AG04450 (cell line): Measurements from ENCODE around the gene DNASE1L2. TPM values are rescaled to one million over a fixed set of nuclear protein-coding genes. Genes with fewer than 3 reads are reported as not detected.
"Not testable (repeated sequence)": the region's sequence is repeated elsewhere in the genome, so short reads cannot be mapped to it uniquely, and the experiment has no call there.

Experiments used
- CTCF ChIA-PET: fragments of 300-600, 350-600 bp; formaldehyde crosslinking; extraction: SDS; loops from one replicate; lab custom pipeline; 2022; ENCODE audit warnings: antibody characterized with exemption, inconsistent platforms; lab: Charles Lee
- POLR2A ChIA-PET: fragments of 350-600 bp; formaldehyde crosslinking; extraction: SDS; loops from one replicate; lab custom pipeline; 2021; ENCODE audit warnings: antibody characterized with exemption, inconsistent platforms; lab: Yijun Ruan, JAX
- DNase-seq: peaks from one replicate; pipeline ENCODE4 v3.0.0-alpha.2; 2011; ENCODE audit warnings: low read depth, low spot score
- H3K27ac ChIP-seq: one replicate; pipeline ENCODE4 v1.5.1; 2012; ENCODE audit warnings: low read depth, low read length, control low read depth
- H3K27me3 ChIP-seq: one replicate; pipeline ENCODE4 v1.6.0; 2012; ENCODE audit warnings: low read length; ENCODE audit not compliant: control insufficient read depth, insufficient read depth
- H3K4me3 ChIP-seq: 2 replicates; pipeline ENCODE4 v1.5.1; 2011; ENCODE audit warnings: mild to moderate bottlenecking, low read depth, low read length, control low read depth
- H3K9me3 ChIP-seq: 2 replicates; pipeline ENCODE4 v1.5.1; 2012; ENCODE audit warnings: low read length; ENCODE audit not compliant: control insufficient read depth, insufficient read depth
- polyA plus RNA-seq: library from polyadenylated mRNA; depleted of rRNA; stranded (reverse); fragments of >200 nt; gene quantifications from 2 replicates; pipeline ENCODE4 v1.2.3, GENCODE V29; 2011
- TF ChIP-seq, protein P1 (sequence below): IDR thresholded peaks from 2 replicates; pipeline ENCODE4 v1.5.1; 2011; ENCODE audit warnings: low read depth, low read length, control low read depth, inconsistent platforms

The DNASE1L2 gene
- polyA plus RNA-seq, 1 experiment = 0.14 TPM

DNA sequence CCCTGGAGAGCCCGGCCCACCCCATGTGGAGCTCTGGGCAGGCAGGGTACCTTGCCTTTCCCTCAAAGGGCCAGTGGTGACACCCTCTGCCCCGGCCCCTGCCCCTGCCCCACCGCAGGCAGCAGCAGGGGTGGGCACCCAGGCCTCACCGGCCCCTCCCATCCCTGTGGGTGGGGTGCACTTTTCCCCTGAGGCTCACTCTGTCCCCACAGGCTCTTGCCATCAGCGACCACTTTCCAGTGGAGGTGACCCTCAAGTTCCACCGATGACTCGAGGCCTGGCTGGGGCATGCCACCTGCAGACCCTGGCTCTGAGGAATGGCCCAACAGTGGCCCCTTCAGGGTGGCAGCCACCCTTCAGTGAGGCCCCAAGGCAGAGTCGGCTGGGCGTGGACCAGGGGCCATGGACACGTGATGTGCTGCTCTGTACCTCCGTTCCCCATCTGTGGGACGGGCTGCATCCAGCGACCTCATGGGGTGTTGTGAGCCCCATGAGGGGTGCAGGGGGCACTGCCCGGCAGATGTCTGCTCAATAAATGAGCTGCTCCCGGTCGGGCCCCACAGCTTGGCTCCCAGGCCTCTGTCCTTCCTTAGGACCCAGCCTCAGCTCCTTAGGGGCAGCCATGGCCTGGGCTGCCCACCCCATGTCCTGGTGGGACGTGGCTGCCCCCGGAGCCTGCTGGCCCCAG is 2.0 kb downstream of the DNASE1L2 start:
- Histone ChIP-seq H3K4me3 (no peak overlapping the region), H3K9me3 (no peaks in the 10 kb centered on the region; the same call in 1 of the 2 replicates), H3K27ac (no peak overlapping the region), H3K27me3 (peaks cover 13% of the 10 kb centered on the region)
- POLR2A ChIA-PET = no interaction called here
- CTCF ChIA-PET = interaction anchor here (0.8 kb wide), 1 partner anchor 263 kb away, joined by 3 read pairs; no protein-coding TSS in a partner anchor
- TF ChIP-seq, protein P1, sequence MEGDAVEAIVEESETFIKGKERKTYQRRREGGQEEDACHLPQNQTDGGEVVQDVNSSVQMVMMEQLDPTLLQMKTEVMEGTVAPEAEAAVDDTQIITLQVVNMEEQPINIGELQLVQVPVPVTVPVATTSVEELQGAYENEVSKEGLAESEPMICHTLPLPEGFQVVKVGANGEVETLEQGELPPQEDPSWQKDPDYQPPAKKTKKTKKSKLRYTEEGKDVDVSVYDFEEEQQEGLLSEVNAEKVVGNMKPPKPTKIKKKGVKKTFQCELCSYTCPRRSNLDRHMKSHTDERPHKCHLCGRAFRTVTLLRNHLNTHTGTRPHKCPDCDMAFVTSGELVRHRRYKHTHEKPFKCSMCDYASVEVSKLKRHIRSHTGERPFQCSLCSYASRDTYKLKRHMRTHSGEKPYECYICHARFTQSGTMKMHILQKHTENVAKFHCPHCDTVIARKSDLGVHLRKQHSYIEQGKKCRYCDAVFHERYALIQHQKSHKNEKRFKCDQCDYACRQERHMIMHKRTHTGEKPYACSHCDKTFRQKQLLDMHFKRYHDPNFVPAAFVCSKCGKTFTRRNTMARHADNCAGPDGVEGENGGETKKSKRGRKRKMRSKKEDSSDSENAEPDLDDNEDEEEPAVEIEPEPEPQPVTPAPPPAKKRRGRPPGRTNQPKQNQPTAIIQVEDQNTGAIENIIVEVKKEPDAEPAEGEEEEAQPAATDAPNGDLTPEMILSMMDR = no peak
- DNase-seq = no peak

DNA sequence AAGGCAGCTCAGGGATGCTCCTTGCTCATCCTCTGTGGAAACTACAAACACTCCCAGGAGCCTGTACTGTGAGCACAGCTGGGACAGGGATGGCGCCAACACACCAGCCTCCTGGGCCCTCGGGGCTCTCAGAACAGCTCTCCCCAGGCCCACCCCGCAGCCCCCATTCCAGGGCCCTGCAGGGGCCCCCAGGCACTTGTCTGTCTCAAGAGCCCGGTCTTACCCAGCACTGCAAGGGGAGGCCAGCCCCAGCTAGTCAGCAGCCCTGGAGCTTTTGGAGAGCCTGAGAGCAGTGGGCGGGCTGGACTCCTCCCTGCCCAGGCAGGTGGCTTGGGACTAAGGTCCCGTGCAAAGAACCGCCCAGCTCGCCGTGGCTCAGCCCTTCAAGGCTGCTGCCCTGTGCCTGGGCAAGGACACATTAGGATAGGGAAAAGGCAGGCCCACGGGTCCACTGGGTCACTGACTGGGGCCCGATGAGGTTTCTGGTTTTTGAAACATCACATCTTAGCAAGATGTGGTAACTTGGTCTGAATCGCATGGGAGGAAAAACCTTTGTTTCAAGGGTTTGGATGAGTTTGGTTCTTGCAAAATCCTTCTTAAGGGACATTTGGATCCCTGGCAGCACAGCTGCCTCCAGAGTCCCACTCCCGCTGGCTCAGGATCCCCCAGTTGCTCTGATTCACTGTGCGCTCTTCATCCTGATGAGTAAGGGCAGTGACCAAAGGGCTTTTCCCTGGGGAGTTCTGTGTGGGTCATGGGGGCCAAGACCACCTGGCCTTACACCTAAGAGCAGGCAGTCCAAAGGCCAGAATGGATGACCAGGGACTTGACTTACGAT is 2.8 kb downstream of the DNASE1L2 start:
- ChIA-PET POLR2A (no interaction called here), CTCF (interaction anchor here (0.8 kb wide), 1 partner anchor 262 kb away, joined by 3 read pairs; no protein-coding TSS in a partner anchor)
- TF ChIP-seq, protein P1 = no peak
- H3K27me3 ChIP-seq = peaks cover 13% of the 10 kb centered on the region
- no peak overlapping the region for H3K4me3 ChIP-seq
- H3K9me3 ChIP-seq = no peaks in the 10 kb centered on the region; the same call in 1 of the 2 replicates
- no peak overlapping the region for H3K27ac ChIP-seq
- DNase-seq = no peak

DNA sequence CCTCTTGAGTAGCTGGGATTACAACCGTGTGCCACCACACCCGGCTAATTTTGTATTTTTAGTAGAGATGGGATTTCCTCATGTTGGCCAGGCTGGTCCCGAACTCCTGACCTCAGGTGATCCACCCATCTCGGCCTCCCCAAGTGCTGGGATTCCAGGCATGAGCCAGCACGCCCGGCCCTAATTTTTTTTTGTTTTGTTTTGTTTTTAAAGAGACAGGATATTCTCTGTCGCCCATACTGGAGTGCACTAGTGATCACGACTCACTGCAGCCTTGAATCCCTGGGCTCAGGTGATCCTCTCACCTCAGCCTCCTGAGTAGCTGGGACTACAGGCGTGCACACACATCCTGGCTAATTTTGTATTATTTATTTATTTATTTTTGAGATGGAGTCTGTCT is 4.1 kb downstream of the DNASE1L2 start:
- POLR2A ChIA-PET, H3K4me3 ChIP-seq, H3K9me3 ChIP-seq, DNase-seq, H3K27ac ChIP-seq, CTCF ChIA-PET: not testable (repeated sequence)
- H3K27me3 ChIP-seq = peaks cover 13% of the 10 kb centered on the region

DNA sequence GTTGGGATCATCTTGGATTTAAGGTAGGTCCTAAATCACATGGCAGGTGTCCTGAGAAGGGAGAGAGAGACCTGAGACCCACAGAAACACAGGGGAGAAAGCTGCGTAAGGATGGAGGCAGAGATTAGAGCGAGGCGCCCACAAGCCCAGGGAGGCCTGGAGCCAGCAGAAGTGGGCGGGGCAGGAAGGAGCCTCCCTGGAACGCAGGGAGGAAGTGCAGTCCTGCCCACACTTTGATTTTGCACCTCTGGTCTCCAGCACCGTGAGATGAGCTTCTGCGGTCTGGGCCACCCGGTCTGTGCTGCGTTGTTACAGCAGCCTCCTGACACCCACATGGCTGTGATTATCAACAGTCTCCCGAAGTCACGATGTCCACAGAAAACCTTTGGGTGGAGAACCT is 6.4 kb downstream of the DNASE1L2 start:
- ChIA-PET CTCF (no interaction called here), POLR2A (no interaction called here)
- Histone ChIP-seq H3K9me3 (no peaks in the 10 kb centered on the region; the same call in 1 of the 2 replicates), H3K27me3 (peaks cover 4% of the 10 kb centered on the region), H3K27ac (no peak overlapping the region), H3K4me3 (no peak overlapping the region)
- DNase-seq = no peak
- TF ChIP-seq, protein P1 = no peak

DNA sequence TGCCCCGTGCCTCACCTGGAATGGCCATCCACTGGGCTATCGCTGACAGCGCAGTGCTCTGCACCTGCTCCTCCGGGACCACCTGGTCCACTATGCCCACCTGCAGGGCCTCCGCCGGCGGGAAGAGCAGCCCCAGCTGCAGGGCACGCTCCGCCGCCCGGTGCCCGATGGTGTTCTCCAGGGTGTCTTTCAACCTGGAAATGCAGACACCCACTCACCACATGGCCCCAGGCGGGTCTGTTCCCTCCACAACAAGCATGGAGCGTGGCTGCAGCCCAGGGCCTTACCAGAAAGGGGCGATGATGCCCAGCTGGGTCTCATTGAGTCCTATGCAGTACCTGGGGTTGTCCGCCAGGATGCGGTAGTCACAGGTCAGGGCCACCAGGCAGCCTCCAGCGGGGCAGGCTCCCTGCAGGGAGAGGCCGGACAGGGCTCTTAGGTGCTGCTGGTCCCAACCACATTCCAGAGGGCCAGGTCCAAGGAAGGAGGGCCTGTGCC is 6.8 kb downstream of the DNASE1L2 start:
- TF ChIP-seq, protein P1 = no peak
- Histone ChIP-seq H3K27ac (no peak overlapping the region), H3K27me3 (no peaks in the 10 kb centered on the region), H3K4me3 (no peak overlapping the region), H3K9me3 (no peaks in the 10 kb centered on the region; the same call in 1 of the 2 replicates)
- POLR2A ChIA-PET = no interaction called here
- no peak for DNase-seq
- CTCF ChIA-PET = no interaction called here
